Type B pancreatic cell (in vitro differentiated cells): ENCODE data around the gene P2RY8. TPM values are rescaled to one million over a fixed set of nuclear protein-coding genes. Genes with fewer than 3 reads are reported as not detected.

Source experiments
- DNase-seq: peaks from one replicate; pipeline ENCODE4 v3.0.0; 2021; ENCODE audit warnings: mixed read lengths; ENCODE audit not compliant: unreplicated experiment; ENCODE audit errors: extremely low spot score
- H3K27ac Mint-ChIP-seq: 2 replicates; pipeline ENCODE4 v1.8.0; 2021; ENCODE audit warnings: mild to moderate bottlenecking, mixed read lengths
- H3K27me3 Mint-ChIP-seq: 2 replicates; pipeline ENCODE4 v1.8.0; 2021; ENCODE audit warnings: mixed read lengths
- H3K36me3 Mint-ChIP-seq: 2 replicates; pipeline ENCODE4 v1.8.0; 2021; ENCODE audit warnings: mixed read lengths
- H3K4me1 Mint-ChIP-seq: one replicate; pipeline ENCODE4 v1.8.0; 2021; ENCODE audit warnings: mixed read lengths; ENCODE audit not compliant: unreplicated experiment
- H3K4me3 Mint-ChIP-seq: 2 replicates; pipeline ENCODE4 v1.8.0; 2021; ENCODE audit warnings: mild to moderate bottlenecking, mixed read lengths
- H3K9me3 Mint-ChIP-seq: 2 replicates; pipeline ENCODE4 v1.8.0; 2021; ENCODE audit warnings: mixed read lengths
- total RNA-seq: library from RNA; stranded (reverse); gene quantifications from 2 replicates; pipeline ENCODE4 v1.2.1, GENCODE V29; 2021; ENCODE audit warnings: low replicate concordance
- TF ChIP-seq, protein P1 (sequence below): fragments of 200-600 bp; sonication (generic); conservative IDR thresholded peaks from 2 replicates; pipeline ENCODE4 v1.5.0; 2021; ENCODE audit warnings: antibody characterized with exemption, mild to moderate bottlenecking

Gene P2RY8
- total RNA-seq, 1 donor from 2014 or later, result not detected

DNA sequence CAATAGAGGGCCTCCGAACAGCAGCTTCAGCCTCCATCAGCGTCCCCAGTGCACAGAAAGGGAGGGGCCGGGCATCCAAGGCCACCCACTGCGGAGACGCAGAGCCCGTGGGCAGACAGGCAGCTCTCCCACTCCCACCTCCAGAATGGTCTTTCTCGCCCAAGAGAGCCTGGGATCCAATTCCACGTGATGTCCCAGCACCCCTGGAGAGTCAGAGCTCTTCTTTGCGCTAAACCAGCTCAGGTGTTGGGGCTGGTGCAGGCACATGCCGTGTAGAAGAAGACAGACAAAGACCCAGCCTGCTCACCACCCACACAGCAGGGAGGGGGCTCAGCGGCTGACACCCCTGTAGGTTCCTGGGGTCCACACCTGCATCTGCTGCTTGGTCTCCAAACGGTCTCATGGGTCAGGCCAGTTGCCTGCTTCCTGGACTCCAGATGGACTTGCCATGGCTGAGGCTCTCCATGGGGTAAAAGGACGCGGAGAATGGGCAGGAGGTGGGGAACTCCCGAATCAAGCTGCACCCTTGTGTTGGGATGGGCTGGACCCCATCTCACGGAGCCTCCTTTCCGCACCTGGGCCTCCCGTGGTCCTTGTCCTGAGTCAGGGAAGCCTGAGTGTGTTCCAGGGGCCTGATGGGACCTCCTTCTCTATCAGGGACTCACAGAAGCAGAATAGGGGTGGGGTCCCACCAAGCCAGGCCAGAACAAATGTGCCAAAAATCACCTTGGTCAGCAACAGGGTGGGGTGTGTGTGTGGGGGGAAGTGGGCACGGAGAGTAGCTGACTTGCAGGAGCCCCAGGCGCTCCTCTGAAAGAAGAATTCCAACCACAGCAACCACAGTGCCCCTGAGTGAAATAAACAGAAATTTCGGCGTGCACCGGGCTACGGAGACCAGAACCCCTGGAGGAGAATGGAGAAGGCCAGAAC lies 72.7 kb downstream of the P2RY8 start:
- Mint-ChIP-seq H3K36me3 (no peaks in the 10 kb centered on the region), H3K27me3 (peaks cover 19% of the 10 kb centered on the region), H3K27ac (no peak overlapping the region), H3K4me3 (no peak overlapping the region), H3K4me1 (no peaks in the 10 kb centered on the region), H3K9me3 (no peaks in the 10 kb centered on the region)
- TF ChIP-seq, protein P1, sequence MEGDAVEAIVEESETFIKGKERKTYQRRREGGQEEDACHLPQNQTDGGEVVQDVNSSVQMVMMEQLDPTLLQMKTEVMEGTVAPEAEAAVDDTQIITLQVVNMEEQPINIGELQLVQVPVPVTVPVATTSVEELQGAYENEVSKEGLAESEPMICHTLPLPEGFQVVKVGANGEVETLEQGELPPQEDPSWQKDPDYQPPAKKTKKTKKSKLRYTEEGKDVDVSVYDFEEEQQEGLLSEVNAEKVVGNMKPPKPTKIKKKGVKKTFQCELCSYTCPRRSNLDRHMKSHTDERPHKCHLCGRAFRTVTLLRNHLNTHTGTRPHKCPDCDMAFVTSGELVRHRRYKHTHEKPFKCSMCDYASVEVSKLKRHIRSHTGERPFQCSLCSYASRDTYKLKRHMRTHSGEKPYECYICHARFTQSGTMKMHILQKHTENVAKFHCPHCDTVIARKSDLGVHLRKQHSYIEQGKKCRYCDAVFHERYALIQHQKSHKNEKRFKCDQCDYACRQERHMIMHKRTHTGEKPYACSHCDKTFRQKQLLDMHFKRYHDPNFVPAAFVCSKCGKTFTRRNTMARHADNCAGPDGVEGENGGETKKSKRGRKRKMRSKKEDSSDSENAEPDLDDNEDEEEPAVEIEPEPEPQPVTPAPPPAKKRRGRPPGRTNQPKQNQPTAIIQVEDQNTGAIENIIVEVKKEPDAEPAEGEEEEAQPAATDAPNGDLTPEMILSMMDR, result no peak
- DNase-seq, result peak; percentile 67

DNA sequence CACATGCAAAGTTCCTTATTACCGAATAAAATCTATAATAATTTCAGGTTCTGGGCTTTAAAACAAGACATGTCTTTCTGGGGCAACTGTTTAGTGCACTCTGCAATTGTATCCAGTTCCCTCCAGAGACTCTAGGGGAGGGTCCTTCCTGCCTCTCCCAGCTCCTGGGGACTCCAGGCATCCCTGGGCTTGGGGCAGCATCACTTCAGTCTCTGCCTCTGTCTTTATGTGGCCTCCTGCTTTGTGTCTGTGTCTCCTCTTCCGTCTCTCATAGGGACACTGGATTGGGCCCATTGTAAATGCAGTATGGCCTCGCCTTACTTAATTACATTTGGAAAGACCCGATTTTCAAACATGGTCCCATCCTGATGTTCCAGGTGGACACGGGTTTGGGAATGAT lies 73.4 kb downstream of the P2RY8 start:
- H3K27ac Mint-ChIP-seq, result no peak overlapping the region
- H3K36me3 Mint-ChIP-seq, result no peaks in the 10 kb centered on the region
- no peaks in the 10 kb centered on the region for H3K9me3 Mint-ChIP-seq
- TF ChIP-seq, protein P1, result no peak
- peak; percentile 20 for DNase-seq
- H3K4me3 Mint-ChIP-seq, result no peak overlapping the region
- H3K27me3 Mint-ChIP-seq, result peaks cover 19% of the 10 kb centered on the region
- no peaks in the 10 kb centered on the region for H3K4me1 Mint-ChIP-seq

DNA sequence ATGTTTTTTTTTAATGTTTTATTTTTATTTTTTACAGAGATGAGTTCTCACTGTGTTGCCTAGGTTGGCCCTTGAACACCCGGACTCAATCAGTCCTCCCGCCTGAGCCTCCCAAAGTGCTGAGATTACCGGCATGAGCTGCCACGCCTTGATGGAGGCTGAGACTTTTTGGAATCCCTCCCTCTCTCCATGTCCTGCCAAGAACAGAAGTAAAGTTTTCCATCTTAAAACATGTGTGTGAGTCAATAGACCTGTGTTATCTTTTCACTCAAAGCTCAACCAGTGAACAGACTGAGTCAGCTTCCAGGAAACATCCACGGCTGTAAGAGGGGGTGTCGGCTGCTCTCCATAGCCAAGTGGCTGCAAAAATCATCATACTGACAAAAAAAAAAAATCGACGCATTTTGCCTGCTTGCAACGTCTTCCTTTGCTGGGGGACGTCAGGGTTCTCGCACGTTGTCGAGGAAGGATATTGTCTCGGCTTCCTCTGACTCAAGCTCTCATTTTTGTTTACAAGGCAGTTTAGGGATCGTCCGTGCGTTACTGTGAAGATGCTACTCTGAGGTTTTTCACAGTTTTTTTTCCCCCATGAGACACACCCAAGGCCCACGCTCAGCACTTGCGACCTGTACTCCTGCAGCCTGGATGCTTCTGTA lies 74.3 kb downstream of the P2RY8 start:
- peaks cover 19% of the 10 kb centered on the region for H3K27me3 Mint-ChIP-seq
- H3K9me3 Mint-ChIP-seq, result no peaks in the 10 kb centered on the region
- no peaks in the 10 kb centered on the region for H3K4me1 Mint-ChIP-seq
- peak; percentile 31 for DNase-seq
- TF ChIP-seq, protein P1, result no peak
- H3K27ac Mint-ChIP-seq, result no peak overlapping the region
- H3K36me3 Mint-ChIP-seq, result no peaks in the 10 kb centered on the region
- no peak overlapping the region for H3K4me3 Mint-ChIP-seq

DNA sequence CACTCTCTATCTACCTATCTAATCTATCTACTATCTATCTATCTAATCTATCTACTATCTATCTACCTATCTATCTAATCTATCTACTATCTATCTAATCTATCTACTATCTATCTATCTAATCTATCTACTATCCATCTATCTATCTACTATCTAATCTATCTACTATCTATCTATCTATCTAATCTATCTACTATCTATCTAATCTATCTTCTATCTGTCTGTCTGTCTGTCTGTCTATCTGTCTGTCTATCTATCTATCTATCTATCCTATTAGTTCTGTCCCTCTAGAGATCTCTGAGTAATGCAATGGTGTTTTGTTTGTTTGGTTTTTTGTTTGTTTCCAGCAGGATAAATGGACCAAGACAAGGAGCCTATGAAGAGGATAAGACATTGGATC lies 74.9 kb downstream of the P2RY8 start:
- Mint-ChIP-seq H3K9me3 (no peaks in the 10 kb centered on the region), H3K27me3 (peaks cover 14% of the 10 kb centered on the region), H3K36me3 (no peaks in the 10 kb centered on the region), H3K27ac (no peak overlapping the region), H3K4me1 (no peaks in the 10 kb centered on the region), H3K4me3 (no peak overlapping the region)
- no peak for DNase-seq
- TF ChIP-seq, protein P1, result no peak

DNA sequence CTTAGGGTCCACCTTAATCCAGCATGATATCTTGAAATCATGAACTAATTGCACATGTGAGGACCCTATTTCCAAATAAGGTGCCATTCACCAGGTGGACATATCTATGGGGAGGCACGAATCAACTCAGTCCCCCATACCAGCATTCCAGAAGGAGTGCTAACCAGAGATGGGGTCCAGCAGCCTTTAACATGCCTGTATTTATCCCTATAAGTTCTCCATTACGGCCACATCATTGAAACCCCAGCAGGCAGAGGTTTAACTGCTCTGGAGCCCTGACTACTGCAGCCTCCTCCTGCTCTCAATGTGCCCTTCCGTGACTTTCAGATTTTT lies 81.1 kb downstream of the P2RY8 start:
- TF ChIP-seq, protein P1, result no peak
- DNase-seq, result peak; percentile 37
- Mint-ChIP-seq H3K27ac (no peak overlapping the region), H3K36me3 (peaks cover 4% of the 10 kb centered on the region), H3K4me1 (peaks cover 4% of the 10 kb centered on the region), H3K27me3 (peaks cover 13% of the 10 kb centered on the region), H3K4me3 (peak overlapping the region; percentile 75), H3K9me3 (no peaks in the 10 kb centered on the region)
